ENCODE results near the gene ERBB2.
"Not testable (repeated sequence)": the region's sequence is repeated elsewhere in the genome, so short reads cannot be mapped to it uniquely, and the experiment has no call there.

Gene ERBB2

GRCh38 chr17:39679521-39680192 lies 20.2 kb upstream of the ERBB2 start:
- DNase-seq: no peak

- DNase-seq: no peak
Measured at GRCh38 chr17:39683295-39683939, 16.4 kb upstream of the ERBB2 start.

GRCh38 chr17:39684369-39685192 lies 15.3 kb upstream of the ERBB2 start:
- no peak for DNase-seq

GRCh38 chr17:39687101-39687545 lies 12.7 kb upstream of the ERBB2 start:
- no peak for DNase-seq

GRCh38 chr17:39687546-39688474 lies 12.1 kb upstream of the ERBB2 start, which contains the start of gene PGAP3:
Gene PGAP3 (minus strand): TSS chr17:39688057. CDS start chr17:39688014, 43 bp downstream.
- DNase-seq: peak; percentile 62 to 71

- no peak for DNase-seq
Measured at GRCh38 chr17:39688475-39688835, 11.4 kb upstream of the ERBB2 start.

GRCh38 chr17:39688945-39689344 lies 10.9 kb upstream of the ERBB2 start:
- DNase-seq: no peak

- DNase-seq: no peak
Measured at GRCh38 chr17:39694593-39694992, 5.3 kb upstream of the ERBB2 start.

- DNase-seq: no peak
Measured at GRCh38 chr17:39695089-39695474, 4.8 kb upstream of the ERBB2 start.

GRCh38 chr17:39696731-39697130 lies 3.1 kb upstream of the ERBB2 start:
- no peak for DNase-seq

GRCh38 chr17:39697961-39698360 lies 1.9 kb upstream of the ERBB2 start:
- DNase-seq: no peak

- not testable (repeated sequence) for DNase-seq
Measured at GRCh38 chr17:39699157-39699817, 577 bp upstream of the ERBB2 start.

GRCh38 chr17:39700148-39700987 lies 504 bp downstream of the ERBB2 start:
- no peak for DNase-seq

GRCh38 chr17:39701012-39701783 lies 1.3 kb downstream of the ERBB2 start:
- DNase-seq: no peak

- DNase-seq: no peak
Measured at GRCh38 chr17:39701784-39702422, 2.0 kb downstream of the ERBB2 start.

GRCh38 chr17:39702901-39703893 lies 3.3 kb downstream of the ERBB2 start:
- DNase-seq: no peak

- DNase-seq: no peak
Measured at GRCh38 chr17:39703913-39704312, 4.0 kb downstream of the ERBB2 start.

GRCh38 chr17:39704821-39705551 lies 5.1 kb downstream of the ERBB2 start:
- DNase-seq: no peak
